Measurements from ENCODE around the gene WFDC9. TPM values are rescaled to one million over a fixed set of nuclear protein-coding genes. Genes with fewer than 3 reads are reported as not detected.
"Not testable (repeated sequence)": the region's sequence is repeated elsewhere in the genome, so short reads cannot be mapped to it uniquely, and the experiment has no call there.

WFDC9 gene
- not detected for polyA plus RNA-seq (2013, experiment 1 of 2)
- not detected for polyA plus RNA-seq (2013, experiment 2 of 2)

- Histone ChIP-seq H3K36me3 (ENCODE audit: control insufficient read depth, insufficient read depth, low read length) (no peaks in the 10 kb centered on the region), H3K9me3 (ENCODE audit: control insufficient read depth, low read length) (no peaks in the 10 kb centered on the region), H3K27ac (ENCODE audit: low read depth, low read length, severe bottlenecking) (no peak within 1 kb of the TSS), H3K4me1 (ENCODE audit: control insufficient read depth, insufficient read depth, low read length, poor library complexity, severe bottlenecking) (peaks cover 3% of the 10 kb centered on the region), H3K4me3 (ENCODE audit: extremely low read depth, insufficient read depth, low read length, poor library complexity, severe bottlenecking) (no peak within 1 kb of the TSS)
- WGBS, 2 experiments (ENCODE audit: insufficient coverage in 2 of 2) = 92% methylated on average over 2 of the region's 4 CpGs; no CpG with 5 or more reads in 1 of the 2 experiments
These were observed at the start of gene WFDC9 for GRCh38 chr20:45631184-45631583. Gene WFDC9 (minus strand): TSS chr20:45631284. CDS start chr20:45610181, 21,103 bp downstream.

- Histone ChIP-seq H3K4me3 (ENCODE audit: extremely low read depth, insufficient read depth, low read length, poor library complexity, severe bottlenecking) (no peak overlapping the region), H3K36me3 (ENCODE audit: control insufficient read depth, insufficient read depth, low read length) (no peaks in the 10 kb centered on the region), H3K27ac (ENCODE audit: low read depth, low read length, severe bottlenecking) (no peak overlapping the region), H3K4me1 (ENCODE audit: control insufficient read depth, insufficient read depth, low read length, poor library complexity, severe bottlenecking) (no peaks in the 10 kb centered on the region), H3K9me3 (ENCODE audit: control insufficient read depth, low read length) (peaks cover 16% of the 10 kb centered on the region)
These were observed 48.6 kb upstream of the WFDC9 start for GRCh38 chr20:45679650-45680049.

DNA sequence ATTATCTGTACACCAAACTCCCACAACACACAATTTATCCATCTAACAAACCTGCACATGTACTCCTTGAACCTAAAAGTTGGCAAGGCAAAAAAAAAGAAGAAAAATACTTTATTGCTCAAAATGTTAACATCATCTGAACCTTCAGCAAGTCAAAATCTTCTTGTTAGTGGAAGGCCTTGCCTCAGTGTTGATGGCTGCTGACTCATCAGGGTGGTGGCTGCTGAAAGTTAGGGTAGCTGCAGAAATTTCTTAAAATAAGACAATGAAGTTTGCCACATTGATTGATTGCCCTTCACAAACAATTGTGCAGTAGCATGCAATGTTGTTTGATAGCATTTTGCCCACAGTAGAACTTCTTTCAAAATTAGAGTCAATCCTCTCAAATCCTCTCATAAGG is 41.7 kb upstream of the WFDC9 start:
- no peak overlapping the region for H3K4me3 ChIP-seq (ENCODE audit: extremely low read depth, insufficient read depth, low read length, poor library complexity, severe bottlenecking)
- H3K4me1 ChIP-seq (ENCODE audit: control insufficient read depth, insufficient read depth, low read length, poor library complexity, severe bottlenecking) = no peaks in the 10 kb centered on the region
- H3K9me3 ChIP-seq (ENCODE audit: control insufficient read depth, low read length) = no peaks in the 10 kb centered on the region
- H3K36me3 ChIP-seq (ENCODE audit: control insufficient read depth, insufficient read depth, low read length) = no peaks in the 10 kb centered on the region
- no peak overlapping the region for H3K27ac ChIP-seq (ENCODE audit: low read depth, low read length, severe bottlenecking)

DNA sequence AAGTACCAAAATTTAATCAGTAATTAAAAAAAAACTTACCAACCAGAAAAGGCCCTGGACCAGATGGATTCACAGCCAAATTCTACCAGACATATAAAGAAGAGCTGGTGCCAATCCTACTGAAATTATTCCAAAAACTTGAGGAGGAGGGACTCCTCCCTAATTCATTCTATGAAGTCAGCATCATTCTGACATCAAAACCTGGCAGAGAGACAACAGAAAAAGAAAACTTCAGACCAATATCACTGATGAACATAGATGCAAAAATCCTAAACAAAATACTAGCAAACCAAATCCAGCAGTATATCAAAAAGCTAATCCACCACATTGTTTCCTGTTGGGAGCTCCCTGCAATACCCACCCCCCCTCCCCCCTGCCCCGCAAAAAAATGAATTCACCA is 39.1 kb upstream of the WFDC9 start, which contains the start of gene WFDC11:
Gene WFDC11 (minus strand): TSS at position 101 of the 400 bp plus-strand sequence. CDS start 19,639 bp downstream, outside the sequence.
- Histone ChIP-seq H3K9me3 (ENCODE audit: control insufficient read depth, low read length) (no peaks in the 10 kb centered on the region), H3K27ac (ENCODE audit: low read depth, low read length, severe bottlenecking) (no peak within 1 kb of the TSS), H3K36me3 (ENCODE audit: control insufficient read depth, insufficient read depth, low read length) (no peaks in the 10 kb centered on the region), H3K4me3 (ENCODE audit: extremely low read depth, insufficient read depth, low read length, poor library complexity, severe bottlenecking) (no peak within 1 kb of the TSS), H3K4me1 (ENCODE audit: control insufficient read depth, insufficient read depth, low read length, poor library complexity, severe bottlenecking) (no peaks in the 10 kb centered on the region)
- WGBS, 2 experiments (ENCODE audit: insufficient coverage in 2 of 2) = no CpG with 5 or more reads among the region's 1 CpG

- no CpG with 5 or more reads among the region's 3 CpGs for WGBS, 2 experiments (ENCODE audit: insufficient coverage in 2 of 2)
These were observed 26.0 kb upstream of the WFDC9 start for GRCh38 chr20:45657038-45657437.

DNA sequence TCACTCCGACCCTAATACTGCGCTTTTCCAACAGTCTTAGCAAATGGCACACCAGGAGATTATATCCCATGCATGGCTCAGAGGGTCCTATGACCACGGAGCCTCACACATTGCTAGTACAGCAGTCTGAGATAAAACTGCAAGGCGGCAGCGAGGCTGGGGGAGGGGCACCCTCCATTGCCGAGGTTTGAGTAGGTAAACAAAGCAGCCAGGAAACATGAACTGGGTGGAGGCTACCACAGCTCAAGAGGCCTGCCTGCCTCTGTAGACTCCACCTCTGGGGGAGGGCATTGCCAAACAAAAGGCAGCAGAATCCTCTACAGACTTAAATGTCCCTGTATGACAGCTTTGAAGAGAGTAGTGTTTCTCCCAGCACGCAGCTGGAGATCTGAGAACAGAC is 20.6 kb upstream of the WFDC9 start:
- WGBS, 2 experiments (ENCODE audit: insufficient coverage in 2 of 2) = 85 to 86% methylated on average over 5 to 7 of the region's 7 CpGs
- not testable (repeated sequence) for H3K4me1 ChIP-seq (ENCODE audit: control insufficient read depth, insufficient read depth, low read length, poor library complexity, severe bottlenecking)

More at GRCh38 chr20:45657038-45657437, 26.0 kb upstream of the WFDC9 start:
- not testable (repeated sequence) for H3K4me3 ChIP-seq (ENCODE audit: extremely low read depth, insufficient read depth, low read length, poor library complexity, severe bottlenecking); H3K9me3 ChIP-seq (ENCODE audit: control insufficient read depth, low read length); H3K27ac ChIP-seq (ENCODE audit: low read depth, low read length, severe bottlenecking); H3K4me1 ChIP-seq (ENCODE audit: control insufficient read depth, insufficient read depth, low read length, poor library complexity, severe bottlenecking); H3K36me3 ChIP-seq (ENCODE audit: control insufficient read depth, insufficient read depth, low read length)

DNA sequence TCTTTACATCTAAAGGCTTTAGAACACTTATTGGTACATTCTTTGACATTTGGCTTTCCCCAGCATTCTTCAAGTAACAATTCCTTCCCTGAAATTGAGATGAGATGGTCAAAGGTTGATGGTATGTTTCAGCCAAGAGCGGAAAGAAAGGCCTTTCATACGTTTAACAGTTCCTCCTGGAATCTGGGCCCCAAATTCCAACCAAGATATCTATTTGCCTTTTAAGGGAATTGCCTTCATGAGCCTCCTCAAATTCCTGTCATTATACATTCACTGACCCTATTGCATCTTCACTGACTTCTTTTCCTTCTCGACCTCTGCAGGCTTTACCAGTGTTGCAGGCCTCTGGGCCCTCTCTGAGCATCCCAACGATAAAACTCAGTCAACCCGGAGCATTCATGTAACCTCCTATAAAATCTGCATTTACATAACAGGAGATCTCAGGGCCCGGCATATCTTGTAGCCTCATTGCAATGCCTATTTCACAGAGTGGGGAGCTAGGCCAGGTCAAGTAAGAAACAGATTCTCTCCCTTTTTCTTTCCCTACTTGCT is 18.3 kb upstream of the WFDC9 start:
- 87 to 89% methylated on average over 5 to 6 of the region's 6 CpGs for WGBS, 2 experiments (ENCODE audit: insufficient coverage in 2 of 2)
- no peaks in the 10 kb centered on the region for H3K9me3 ChIP-seq (ENCODE audit: control insufficient read depth, low read length)
- no peaks in the 10 kb centered on the region for H3K4me1 ChIP-seq (ENCODE audit: control insufficient read depth, insufficient read depth, low read length, poor library complexity, severe bottlenecking)
- no peak overlapping the region for H3K4me3 ChIP-seq (ENCODE audit: extremely low read depth, insufficient read depth, low read length, poor library complexity, severe bottlenecking)
- no peaks in the 10 kb centered on the region for H3K36me3 ChIP-seq (ENCODE audit: control insufficient read depth, insufficient read depth, low read length)
- H3K27ac ChIP-seq (ENCODE audit: low read depth, low read length, severe bottlenecking) = no peak overlapping the region

More for the DNA sequence above, 20.6 kb upstream of the WFDC9 start:
- H3K9me3 ChIP-seq (ENCODE audit: control insufficient read depth, low read length); H3K4me3 ChIP-seq (ENCODE audit: extremely low read depth, insufficient read depth, low read length, poor library complexity, severe bottlenecking); H3K36me3 ChIP-seq (ENCODE audit: control insufficient read depth, insufficient read depth, low read length); H3K27ac ChIP-seq (ENCODE audit: low read depth, low read length, severe bottlenecking): not testable (repeated sequence)

GRCh38 chr20:45647441-45648050 is 16.5 kb upstream of the WFDC9 start:
- Histone ChIP-seq H3K4me1 (ENCODE audit: control insufficient read depth, insufficient read depth, low read length, poor library complexity, severe bottlenecking) (no peaks in the 10 kb centered on the region), H3K9me3 (ENCODE audit: control insufficient read depth, low read length) (no peaks in the 10 kb centered on the region), H3K4me3 (ENCODE audit: extremely low read depth, insufficient read depth, low read length, poor library complexity, severe bottlenecking) (no peak overlapping the region), H3K27ac (ENCODE audit: low read depth, low read length, severe bottlenecking) (no peak overlapping the region), H3K36me3 (ENCODE audit: control insufficient read depth, insufficient read depth, low read length) (no peaks in the 10 kb centered on the region)
- 83 to 89% methylated on average over 1 of the region's 1 CpG for WGBS, 2 experiments (ENCODE audit: insufficient coverage in 2 of 2)

- H3K27ac ChIP-seq (ENCODE audit: low read depth, low read length, severe bottlenecking) = no peak overlapping the region
- no peak overlapping the region for H3K4me3 ChIP-seq (ENCODE audit: extremely low read depth, insufficient read depth, low read length, poor library complexity, severe bottlenecking)
- WGBS, 2 experiments (ENCODE audit: insufficient coverage in 2 of 2) = 87 to 98% methylated on average over 3 of the region's 3 CpGs
- no peaks in the 10 kb centered on the region for H3K4me1 ChIP-seq (ENCODE audit: control insufficient read depth, insufficient read depth, low read length, poor library complexity, severe bottlenecking)
- H3K36me3 ChIP-seq (ENCODE audit: control insufficient read depth, insufficient read depth, low read length) = no peaks in the 10 kb centered on the region
- H3K9me3 ChIP-seq (ENCODE audit: control insufficient read depth, low read length) = no peaks in the 10 kb centered on the region
These were observed 15.8 kb upstream of the WFDC9 start for GRCh38 chr20:45646875-45647274.

DNA sequence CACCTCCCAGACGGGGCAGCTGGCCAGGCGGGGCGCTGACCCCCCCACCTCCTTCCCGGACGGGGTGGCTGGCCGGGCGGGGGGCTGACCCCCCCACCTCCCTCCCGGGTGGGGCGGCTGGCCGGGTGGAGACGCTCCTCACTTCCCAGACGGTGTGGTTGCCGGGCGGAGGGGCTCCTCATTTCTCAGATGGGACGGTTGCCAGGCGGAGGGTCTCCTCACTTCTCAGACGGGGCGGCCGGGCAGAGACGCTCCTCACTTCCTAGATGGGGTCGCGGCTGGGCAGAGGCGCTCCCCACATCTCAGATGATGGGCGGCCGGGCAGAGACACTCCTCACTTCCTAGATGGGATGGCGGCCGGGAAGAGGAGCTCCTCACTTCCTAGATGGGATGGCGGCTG is 14.8 kb upstream of the WFDC9 start:
- H3K36me3 ChIP-seq (ENCODE audit: control insufficient read depth, insufficient read depth, low read length); H3K4me3 ChIP-seq (ENCODE audit: extremely low read depth, insufficient read depth, low read length, poor library complexity, severe bottlenecking); H3K9me3 ChIP-seq (ENCODE audit: control insufficient read depth, low read length); H3K4me1 ChIP-seq (ENCODE audit: control insufficient read depth, insufficient read depth, low read length, poor library complexity, severe bottlenecking); H3K27ac ChIP-seq (ENCODE audit: low read depth, low read length, severe bottlenecking): not testable (repeated sequence)
- 94 to 100% methylated on average over 1 to 7 of the region's 28 CpGs for WGBS, 2 experiments (ENCODE audit: insufficient coverage in 2 of 2)

- H3K36me3 ChIP-seq (ENCODE audit: control insufficient read depth, insufficient read depth, low read length); H3K4me3 ChIP-seq (ENCODE audit: extremely low read depth, insufficient read depth, low read length, poor library complexity, severe bottlenecking); H3K27ac ChIP-seq (ENCODE audit: low read depth, low read length, severe bottlenecking); H3K4me1 ChIP-seq (ENCODE audit: control insufficient read depth, insufficient read depth, low read length, poor library complexity, severe bottlenecking); H3K9me3 ChIP-seq (ENCODE audit: control insufficient read depth, low read length): not testable (repeated sequence)
- WGBS, 2 experiments (ENCODE audit: insufficient coverage in 2 of 2) = 98 to 100% methylated on average over 1 to 12 of the region's 24 CpGs
These were observed 10.0 kb upstream of the WFDC9 start for GRCh38 chr20:45641076-45641475.

Data from mesodermal cell (in vitro differentiated cells).